GM18505 (cell line): ENCODE results near the gene TMEM151A.

ENCODE experiments used
- ATAC-seq: cut with Tn5 transposase; IDR thresholded peaks from one replicate; pipeline ENCODE4 v1.9.1; 2021; ENCODE audit not compliant: unreplicated experiment
- POLR2A ChIP-seq: IDR thresholded peaks from 4 replicates; pipeline ENCODE4 v1.6.1; 2011; ENCODE audit warnings: borderline replicate concordance; ENCODE audit not compliant: insufficient read depth, insufficient read length; ENCODE audit errors: extremely low read depth

The TMEM151A gene

DNA sequence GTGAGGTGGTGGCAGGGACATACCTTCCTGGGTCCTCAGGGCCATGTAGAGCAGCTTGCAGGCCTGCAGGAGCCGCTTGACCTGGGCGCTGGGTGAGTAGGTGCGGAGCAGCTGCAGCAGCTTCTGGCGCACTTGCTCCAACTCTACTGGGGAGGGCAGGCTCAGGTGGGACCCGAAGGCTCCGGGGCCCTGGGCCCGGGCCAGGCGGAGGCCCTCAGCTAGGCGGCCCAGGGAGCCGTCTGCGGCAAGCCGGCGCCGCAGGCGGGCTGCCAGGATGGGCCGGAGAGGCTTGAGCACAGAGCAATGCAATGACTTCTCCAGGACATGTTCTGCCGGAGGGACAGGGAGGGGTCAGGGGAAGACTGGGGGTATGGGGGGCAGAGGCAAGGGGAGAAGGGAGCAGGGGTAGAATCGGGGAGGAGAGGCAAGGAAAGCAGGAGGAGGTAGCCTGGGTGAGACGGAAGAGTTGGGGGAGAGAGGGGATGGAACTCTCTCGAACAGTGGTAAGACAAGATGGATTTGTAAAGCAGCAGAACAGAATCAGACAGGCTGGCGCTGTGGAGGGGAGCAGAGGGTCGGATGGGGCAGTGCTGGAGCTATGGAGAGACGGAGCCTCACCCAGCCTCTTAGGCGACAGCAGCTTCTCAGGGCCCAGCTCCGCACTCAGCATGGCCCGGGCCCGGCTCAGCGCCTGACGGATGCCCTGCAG is 42.4 kb downstream of the TMEM151A start:
- no peak for TF ChIP-seq POLR2A
- ATAC-seq, result no peak

- no peak for TF ChIP-seq POLR2A
- no peak for ATAC-seq
Observed at GRCh38 chr11:66334605-66335442, 43.1 kb downstream of the TMEM151A start.

DNA sequence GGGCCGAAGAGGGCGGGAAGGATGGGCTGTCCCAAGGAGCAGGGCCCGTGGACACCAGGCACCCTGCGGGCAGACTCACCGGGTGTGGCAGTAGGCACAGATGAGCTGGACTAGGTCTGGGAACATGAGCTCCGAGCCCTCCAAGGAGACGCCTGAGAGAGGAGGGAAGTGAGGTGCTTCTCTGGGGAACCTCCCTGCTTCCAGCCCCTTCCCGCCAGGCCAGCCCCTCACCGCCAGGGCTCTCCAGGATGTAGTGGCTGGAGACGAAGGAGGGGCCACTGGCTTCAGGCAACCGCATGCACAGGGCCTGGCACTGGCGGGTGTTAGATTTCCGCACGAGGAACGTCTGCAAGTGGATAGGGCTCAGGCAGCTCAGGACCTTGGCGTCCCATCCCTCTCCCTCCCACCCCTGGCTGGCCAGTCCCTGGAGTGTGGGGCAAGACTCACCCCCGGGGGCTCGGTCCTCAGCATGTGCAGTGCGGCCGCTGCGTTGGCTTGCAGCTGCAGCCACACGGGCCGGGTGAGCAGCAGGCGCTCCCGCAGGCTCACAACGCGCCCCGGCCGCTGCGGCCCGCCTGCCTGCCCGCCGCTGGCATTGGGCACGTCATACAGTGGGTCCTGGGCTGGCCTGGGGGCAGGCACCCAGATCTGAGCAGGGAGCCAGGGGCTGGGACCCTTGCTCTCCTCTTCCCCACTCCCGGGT is 44.0 kb downstream of the TMEM151A start:
- no peak for ATAC-seq

DNA sequence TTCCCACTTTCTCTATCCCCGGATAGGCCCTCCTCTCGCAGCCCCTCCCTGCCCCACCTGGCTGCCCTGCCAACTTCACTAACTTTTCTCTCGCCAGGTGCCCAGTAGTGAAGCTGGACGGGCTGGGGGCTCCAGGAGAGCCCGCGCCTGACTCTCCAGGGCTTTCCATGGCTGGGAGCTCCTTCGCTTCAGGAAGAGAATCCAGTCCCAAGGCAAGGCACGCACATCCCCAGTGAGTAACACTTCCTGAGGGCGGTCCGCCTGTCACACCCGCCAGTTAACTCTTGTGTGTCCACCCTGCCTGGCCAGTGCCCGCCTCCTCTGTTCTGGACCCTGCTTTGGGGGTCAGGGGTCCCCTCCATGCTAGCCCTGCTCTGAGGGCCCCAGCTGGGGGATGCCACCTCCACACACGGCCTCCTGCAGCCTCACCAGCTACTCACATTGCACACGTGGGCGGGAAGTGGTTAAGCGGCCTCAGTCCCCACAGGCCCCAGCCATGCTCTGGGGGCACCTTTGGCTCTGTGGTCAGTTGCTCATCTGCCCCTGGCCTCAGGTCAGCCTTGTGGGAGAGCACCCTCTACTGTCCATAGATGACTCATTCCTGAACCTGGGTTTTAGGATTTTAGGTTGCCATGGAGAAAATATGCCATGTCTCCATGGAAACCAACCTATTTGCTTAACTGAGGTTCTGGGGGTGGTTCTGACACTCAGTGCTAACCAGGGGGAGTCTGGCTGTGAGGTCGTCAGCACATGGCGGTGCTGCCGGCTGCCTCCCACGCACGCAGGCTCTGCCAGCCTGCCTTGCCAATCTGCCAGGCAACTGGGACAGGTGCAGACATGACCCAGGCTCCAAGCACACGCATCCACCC is 44.8 kb downstream of the TMEM151A start, which contains the start of gene RIN1:
TSS of gene RIN1 (minus strand) at position 201 of the 869 bp plus-strand sequence. CDS start at position 169, 32 bp downstream.
- TF ChIP-seq POLR2A, result no peak
- ATAC-seq, result no peak

More for the DNA sequence above, 44.0 kb downstream of the TMEM151A start:
- TF ChIP-seq POLR2A, result no peak

DNA sequence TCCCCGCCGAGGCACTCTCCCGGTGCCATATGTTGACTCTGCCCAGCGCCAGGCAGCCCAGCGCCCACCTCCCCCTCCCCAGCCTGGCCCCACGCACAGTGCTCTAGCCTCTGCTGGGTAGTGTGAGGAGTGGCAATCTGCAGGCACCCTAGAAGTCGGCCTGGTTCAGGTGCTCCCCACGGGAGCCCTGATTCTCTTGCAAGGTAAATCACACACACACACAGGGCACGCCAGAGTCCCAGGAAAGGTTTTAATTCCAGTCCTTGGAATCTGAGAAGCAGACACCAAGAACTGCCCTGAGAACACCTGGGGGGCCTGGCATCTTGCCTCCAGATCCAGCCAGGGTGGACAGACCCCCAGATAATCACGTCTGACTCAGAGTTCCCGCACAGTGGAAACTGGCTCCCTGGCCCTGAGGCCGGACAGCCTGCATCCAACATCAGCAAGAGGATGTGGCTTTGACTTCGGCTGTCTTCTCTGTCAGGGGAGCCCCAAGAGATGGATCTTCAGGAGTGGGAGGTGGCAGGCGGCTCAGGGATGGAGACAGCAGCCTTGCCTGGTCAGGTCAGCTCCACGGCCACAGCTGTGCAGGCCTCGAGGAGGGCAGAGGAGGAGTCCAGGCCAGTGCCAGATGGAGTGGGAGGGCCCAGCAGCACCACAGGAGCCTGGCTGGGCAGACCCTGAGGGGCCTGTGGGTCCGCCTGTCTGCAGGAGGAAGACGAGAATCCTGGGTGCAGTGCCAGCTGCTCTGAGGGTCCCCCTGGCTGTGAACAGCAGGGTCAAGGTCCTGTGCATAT is 45.6 kb downstream of the TMEM151A start:
- no peak for ATAC-seq
- no peak for TF ChIP-seq POLR2A

GRCh38 chr11:66338276-66339161 is 46.8 kb downstream of the TMEM151A start:
- TF ChIP-seq POLR2A, result no peak
- ATAC-seq, result no peak

DNA sequence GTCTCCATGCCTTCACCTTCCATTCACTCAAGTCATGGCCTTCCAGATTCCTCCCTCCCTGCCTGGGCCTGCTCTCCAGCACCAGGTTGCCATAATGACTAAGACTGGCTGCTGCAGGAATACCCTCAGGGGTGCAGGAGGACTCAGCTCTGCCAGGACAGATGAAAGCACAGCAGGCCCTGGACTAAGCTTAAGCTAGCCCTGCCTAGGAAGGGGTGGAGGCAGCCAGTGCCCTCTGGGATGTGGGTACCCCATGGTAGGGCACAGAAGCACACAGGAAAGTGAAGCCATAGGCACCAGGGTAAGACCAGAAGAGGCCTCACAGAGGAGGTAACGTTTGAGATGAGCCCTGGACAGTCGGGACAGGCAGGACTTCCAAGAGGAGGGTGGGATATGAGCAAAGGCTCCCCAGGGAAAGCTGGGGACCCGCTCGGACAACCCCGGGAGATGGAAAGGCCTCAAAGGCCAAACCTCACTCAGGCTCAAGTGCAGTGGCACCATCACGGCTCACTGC is 47.5 kb downstream of the TMEM151A start:
- no peak for ATAC-seq
- no peak for TF ChIP-seq POLR2A

DNA sequence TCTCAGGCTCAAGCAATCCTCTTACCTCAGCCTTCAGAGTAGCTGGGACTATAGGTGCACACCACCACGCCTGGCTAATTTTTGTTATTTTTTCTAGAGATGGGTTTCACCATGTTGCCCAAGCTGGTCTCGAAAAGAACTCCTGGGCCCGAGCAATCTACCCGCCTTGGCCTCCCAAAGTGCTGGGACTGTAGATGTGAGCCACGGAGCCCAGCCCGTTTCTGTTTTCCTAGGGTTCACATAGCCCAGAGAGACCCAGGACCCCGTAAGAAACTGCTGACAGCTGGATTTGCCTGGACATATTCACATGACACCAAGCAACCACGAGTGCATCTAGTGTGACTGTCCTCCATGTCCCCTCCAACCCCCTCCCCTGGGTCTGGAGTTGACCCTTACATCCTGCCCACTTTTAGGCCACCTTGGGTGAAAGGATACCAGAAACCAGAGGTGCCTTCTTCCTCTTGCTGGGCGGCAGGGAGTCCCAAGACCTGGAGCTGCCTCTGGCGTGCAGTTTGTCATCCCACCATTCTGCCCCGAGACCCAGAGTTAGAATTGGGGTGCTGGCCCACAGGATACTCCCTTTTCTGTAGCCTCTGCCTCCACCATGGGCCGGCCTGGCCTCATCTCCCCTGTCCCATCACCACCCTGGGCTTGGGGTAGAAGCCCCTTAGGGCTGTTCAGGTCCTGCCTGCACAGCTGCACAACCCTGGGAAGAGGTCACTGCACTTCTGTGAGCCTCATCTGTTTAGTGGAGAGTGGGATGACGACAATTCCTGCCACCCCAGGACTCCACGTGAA is 48.2 kb downstream of the TMEM151A start:
- no peak for TF ChIP-seq POLR2A
- no peak for ATAC-seq

DNA sequence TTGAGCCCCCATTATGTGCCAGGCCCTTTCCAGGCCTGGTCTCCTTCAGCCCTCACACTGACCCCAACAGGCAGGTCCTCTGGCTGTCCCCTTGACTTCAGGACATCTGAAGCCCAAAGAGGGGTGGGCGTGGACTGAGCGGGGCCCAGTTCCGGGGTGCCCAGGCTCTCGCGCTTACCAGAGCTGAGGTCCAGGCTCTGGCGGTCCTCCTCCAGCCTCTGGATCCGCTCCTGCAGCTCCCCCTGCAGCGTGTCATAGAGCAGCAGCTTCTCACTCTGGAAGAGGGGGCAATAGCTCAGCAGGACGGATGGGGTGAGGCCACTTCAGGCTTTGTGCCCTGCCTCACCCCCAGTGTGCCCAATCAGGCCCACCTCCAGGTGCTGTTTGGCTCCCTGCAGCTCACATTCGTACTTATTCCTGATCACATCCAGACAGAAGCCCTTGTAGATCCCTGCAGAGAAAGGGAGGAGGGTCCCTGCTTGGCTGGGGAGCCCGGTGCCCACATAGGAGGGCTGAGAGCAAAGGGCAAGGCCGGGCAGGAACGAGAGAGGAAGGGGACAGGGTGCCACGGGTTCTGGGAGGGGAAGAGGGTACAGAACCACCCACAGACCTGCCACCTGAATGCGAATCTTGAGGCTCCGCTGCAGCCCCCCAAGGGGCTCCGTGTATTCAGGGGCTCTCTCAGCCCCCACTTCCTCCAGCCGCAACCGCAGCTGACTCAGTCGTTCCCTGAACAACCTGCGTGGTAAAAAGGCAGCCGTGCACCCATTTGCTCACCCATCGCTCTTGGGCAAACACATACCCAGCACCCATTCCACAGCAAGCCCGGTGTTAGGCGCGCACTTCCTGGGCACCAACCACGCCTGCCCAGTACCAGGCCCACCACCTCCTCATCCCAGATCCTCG is 49.2 kb downstream of the TMEM151A start:
- ATAC-seq, result no peak
- TF ChIP-seq POLR2A, result no peak

DNA sequence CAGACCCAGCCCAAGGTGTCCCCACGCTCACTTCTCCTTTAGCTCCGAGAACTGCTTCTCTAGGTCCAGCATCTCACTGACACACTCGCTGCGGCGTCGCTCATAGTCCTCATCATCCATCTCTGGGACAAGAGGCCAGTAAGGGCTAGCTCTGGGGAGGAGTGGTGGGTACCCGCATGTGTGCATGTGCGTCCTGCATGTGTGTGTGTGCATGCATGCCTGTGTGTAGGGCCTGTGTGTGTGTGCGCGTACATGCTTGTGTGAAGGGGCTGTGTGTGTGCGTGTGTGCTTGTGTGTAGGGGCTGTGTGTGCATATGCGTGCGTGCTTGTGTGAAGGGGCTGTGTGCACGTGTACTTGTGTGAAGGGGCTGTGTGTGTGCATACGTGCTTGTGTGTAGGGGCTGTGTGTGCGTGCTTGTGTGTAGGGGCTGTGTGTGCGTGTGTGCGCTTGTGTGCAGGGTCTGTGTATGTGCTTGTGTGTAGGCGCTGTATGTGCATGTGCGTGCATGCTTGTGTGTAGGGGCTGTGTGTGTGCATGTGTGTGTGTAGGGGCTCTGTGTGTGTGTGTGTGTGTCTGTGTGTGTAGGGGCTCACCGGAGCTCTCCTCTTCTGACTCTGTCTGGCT is 49.9 kb downstream of the TMEM151A start:
- no peak for ATAC-seq

More for the DNA sequence above, 49.9 kb downstream of the TMEM151A start:
- no peak for TF ChIP-seq POLR2A
